NCI-H2029 treated with DMSO at 0.1 percent for 48 hours (cell line): ENCODE results near the gene TMSB10.
"Not testable (repeated sequence)": the region's sequence is repeated elsewhere in the genome, so short reads cannot be mapped to it uniquely, and the experiment has no call there.

ENCODE experiments used
- DNase-seq: peaks from one replicate; lab custom pipeline; 2025; lab: John Stamatoyannopoulos, UW

Gene TMSB10

GRCh38 chr2:84905181-84906107 is at the start of gene TMSB10:
Gene TMSB10, plus strand, starts transcription at chr2:84905656.
- no peak for DNase-seq

DNA sequence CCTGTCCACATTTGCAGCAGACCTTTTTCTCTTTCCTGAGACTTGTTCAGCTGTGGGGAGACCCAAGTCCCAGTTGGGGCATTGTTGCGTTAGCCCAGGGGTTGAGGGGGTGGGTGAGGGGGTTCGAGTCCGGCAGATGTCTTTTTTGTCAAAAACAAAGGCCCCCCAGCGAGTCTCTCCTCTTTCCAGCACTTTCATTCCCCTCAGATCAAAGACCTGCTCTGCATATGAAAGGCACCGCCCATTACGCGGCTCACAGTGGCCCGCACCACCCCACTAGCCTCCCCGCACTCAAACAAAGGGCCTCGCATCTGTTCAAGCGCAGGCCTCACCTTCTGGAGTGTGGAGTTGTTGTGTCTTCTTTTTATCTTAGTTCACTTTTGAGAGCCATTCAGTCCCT is 49.7 kb upstream of the TMSB10 start:
- DNase-seq, result no peak

DNA sequence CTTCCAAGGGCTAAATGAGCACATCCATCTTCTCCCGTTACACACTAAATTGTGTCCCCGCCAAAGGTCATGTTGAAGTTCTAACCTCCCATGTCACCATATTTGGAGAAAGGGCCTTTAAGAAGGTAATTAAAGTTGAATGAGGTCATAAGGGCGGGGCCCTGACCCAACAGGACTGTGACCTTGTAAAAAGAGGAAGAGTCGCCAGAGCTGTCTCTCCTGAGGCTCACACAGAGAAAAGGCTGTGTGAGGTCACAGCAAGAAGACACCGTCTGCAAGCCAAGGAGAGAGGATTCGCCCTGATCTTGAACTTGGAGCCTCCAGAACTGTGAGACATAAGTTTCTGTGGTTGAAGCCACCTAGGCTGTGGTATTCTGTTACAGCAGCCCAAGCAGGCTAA is 48.7 kb upstream of the TMSB10 start:
- DNase-seq, result no peak

DNA sequence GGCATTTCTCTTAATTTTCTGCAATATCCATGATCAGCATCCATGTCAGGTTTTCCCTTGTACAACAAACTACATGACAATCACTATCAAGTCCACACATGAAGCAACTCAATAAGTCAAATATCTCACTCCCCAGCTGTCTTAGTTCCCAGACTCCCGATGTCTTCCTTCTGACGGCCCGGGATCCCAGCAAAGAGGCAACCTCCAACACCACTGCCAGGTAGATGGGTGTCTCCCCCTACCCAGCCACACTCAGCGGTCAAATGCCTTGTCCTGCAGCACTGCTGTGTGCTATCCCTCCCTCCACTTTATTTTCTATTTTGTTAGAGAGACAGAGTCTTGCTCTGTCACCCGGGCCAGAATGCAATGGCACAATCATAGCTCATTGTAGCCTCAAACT is 47.9 kb upstream of the TMSB10 start:
- DNase-seq, result no peak

DNA sequence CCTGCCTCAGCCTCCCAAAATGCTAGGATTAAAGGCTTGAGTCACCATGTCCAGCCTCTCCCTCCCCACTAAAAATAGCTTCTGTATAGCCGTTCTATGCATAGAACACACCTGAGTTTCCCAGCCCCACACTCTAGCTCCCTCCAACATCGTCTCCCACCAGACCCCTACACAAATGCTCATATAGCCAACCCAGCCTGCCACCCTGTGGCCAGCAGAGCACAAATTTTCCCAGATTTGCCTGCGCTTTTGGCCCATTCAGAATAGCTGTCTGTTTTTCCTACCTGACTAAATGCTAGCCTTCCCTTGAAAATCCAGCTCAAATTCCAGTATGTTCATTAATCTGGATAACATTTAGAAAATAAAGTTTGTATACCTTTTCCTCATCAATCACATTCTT is 47.3 kb upstream of the TMSB10 start:
- DNase-seq, result no peak

GRCh38 chr2:84858937-84859336 is 46.5 kb upstream of the TMSB10 start:
- no peak for DNase-seq

GRCh38 chr2:84861539-84861938 is 43.9 kb upstream of the TMSB10 start:
- DNase-seq, result no peak

GRCh38 chr2:84862006-84862405 is 43.5 kb upstream of the TMSB10 start:
- DNase-seq, result no peak

DNA sequence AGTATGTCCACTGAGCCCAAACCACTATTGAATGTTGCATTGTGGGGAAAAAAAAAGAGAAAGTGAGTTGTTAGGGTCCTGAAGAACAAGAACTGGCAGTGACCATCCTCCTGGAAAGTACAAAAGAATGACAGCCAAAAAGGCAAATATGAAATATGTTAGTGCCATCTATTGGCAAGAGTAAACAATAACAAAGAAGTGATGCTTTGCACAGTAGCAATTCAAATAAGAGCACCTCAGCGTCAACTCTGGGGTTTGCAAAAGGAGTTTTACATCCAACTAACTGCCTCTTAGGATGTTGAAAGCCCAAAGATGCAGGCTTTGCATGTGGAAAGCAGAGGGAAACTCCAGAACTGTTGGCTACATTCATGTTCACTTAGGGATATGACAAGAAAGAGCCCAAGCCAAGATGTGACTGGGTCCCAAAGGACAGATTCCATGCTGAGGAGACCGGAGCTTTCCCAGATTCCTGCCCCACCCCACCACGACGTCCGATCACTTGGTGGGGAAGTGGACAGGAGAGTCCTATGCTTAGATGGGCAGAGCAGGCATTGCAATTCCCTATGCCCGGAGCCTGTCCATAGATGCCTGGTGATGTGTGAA is 40.2 kb upstream of the TMSB10 start:
- DNase-seq, result no peak

- no peak for DNase-seq
Observed at GRCh38 chr2:84866122-84866521, 39.3 kb upstream of the TMSB10 start.

- not testable (repeated sequence) for DNase-seq
Observed at GRCh38 chr2:84868327-84868726, 37.1 kb upstream of the TMSB10 start.

DNA sequence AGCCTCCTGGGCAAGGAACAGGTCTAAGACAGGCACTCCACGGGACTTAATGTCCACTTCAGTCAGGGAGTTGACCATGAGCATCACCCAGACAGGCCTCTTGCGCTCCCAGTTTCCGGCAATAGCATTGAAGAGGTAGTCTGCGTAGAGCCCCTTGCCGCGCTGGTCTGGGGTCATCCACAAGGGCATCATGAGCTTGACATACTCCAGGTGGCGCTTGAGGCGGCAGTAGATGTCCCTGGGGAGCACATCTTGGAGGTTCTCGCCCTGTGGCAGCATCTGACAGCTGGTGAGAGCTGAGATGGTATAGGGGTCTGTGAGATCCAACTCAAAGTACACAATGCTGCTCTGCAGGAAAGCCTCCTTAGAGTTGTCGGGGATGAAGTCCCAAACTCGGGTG is 35.1 kb upstream of the TMSB10 start:
- no peak for DNase-seq

GRCh38 chr2:84872691-84873090 is 32.8 kb upstream of the TMSB10 start:
- DNase-seq, result not testable (repeated sequence)

GRCh38 chr2:84873350-84873749 is 32.1 kb upstream of the TMSB10 start:
- no peak for DNase-seq

- DNase-seq, result no peak
Observed at GRCh38 chr2:84874381-84875212, 30.9 kb upstream of the TMSB10 start.

DNA sequence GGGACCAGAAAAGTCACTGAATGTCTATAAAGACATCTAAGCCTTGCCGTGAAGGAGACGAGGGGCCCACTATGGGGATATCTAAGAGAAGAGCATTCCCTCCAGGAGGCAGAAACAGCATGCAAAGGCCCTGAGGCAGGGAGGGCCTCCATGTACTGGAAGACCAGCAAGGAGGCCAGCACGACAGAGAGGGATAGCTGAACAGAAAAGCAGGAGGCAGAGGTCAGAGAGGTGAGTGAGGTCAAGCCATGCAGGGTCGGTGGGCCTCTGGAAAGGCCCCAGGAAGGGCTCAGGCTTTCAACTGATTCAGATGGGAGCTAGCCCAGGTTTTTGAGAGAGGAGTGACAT is 30.3 kb upstream of the TMSB10 start:
- DNase-seq, result no peak

- not testable (repeated sequence) for DNase-seq
Observed at GRCh38 chr2:84875619-84876018, 29.8 kb upstream of the TMSB10 start.

GRCh38 chr2:84876369-84876768 is 29.1 kb upstream of the TMSB10 start:
- no peak for DNase-seq

DNA sequence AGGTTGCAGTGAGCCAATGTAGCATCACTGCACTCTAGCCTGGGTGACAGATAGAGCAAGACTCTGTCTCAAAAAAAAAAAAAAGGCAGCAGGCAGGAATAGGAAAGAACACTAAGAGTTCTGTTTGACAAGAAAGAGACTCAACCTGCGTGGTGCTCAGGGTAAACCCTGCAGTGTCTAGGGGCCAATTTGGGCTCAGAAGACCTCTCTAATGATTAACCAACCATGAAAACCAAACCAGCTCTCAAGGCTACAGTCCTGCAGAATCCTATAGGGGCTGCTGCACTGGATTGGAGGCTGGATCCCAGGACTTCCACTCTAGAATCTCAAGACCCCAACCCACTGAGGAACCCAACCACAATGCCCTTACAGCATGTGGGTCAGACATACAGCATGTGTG is 27.0 kb upstream of the TMSB10 start:
- DNase-seq, result no peak

DNA sequence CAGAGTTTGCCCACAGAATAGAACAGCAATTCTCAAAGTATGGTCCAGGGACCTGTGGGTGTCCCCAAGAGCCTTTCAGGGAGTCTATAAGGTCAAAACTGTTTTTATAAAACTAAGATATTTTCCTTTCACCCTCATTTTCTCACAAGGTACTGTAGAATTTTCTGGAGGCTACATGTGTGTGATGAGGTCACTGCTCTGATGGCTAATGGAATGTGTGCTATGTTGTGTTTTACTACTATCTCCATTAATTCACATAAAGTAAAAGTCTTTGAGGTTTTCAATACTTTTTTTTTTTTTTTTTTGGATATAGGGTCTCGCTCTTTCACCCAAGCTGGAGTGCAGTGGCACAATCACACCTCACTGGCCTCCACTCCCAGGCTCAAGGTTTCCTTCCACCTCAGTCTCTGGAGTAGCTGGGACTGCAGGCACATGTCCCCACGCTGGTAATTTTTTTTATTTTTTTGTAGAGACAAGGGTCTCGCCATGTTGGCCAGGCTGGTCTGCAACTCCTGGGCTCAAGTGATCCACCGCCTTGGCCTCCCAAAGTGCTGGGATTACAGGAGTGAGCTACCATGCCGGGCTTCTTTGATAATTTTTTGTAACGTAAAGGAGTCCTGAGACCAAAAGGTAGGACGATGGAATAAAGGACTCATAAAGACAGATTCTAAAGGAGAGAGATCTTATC is 26.4 kb upstream of the TMSB10 start:
- no peak for DNase-seq

- DNase-seq, result no peak
Observed at GRCh38 chr2:84879584-84880394, 25.7 kb upstream of the TMSB10 start.

GRCh38 chr2:84880395-84880644 is 25.1 kb upstream of the TMSB10 start:
- no peak for DNase-seq
